ENCODE data around the gene ADAMTS18. TPM values are rescaled to one million over a fixed set of nuclear protein-coding genes. Genes with fewer than 3 reads are reported as not detected.

The ADAMTS18 gene
- total and polyA plus RNA-seq, 8 donors, result 0.18 to 4.6 (median 3.6) TPM; not detected in 1

GRCh38 chr16:77330332-77331042 is 104.3 kb downstream of the ADAMTS18 start:
- TF ChIP-seq CTCF (IDR thresholded peaks at IDR 0.05), result no peak
- Histone ChIP-seq H3K4me3 (no peak overlapping the region), H3K27me3 (no peaks in the 10 kb centered on the region), H3K36me3 (no peaks in the 10 kb centered on the region), H3K4me1 (no peaks in the 10 kb centered on the region), H3K27ac (no peak overlapping the region), H3K9me3 (no peaks in the 10 kb centered on the region)
- ATAC-seq, result no peak
- DNase-seq, result no peak
- intact Hi-C loops (cut with DNase I), result no loop called here

- DNase-seq, result no peak
These were observed 106.1 kb downstream of the ADAMTS18 start for GRCh38 chr16:77328768-77329167.

GRCh38 chr16:77328274-77328673 is 106.6 kb downstream of the ADAMTS18 start:
- H3K4me3 ChIP-seq, result no peak overlapping the region
- no peaks in the 10 kb centered on the region for H3K27me3 ChIP-seq
- no peaks in the 10 kb centered on the region for H3K36me3 ChIP-seq
- no peak for DNase-seq
- TF ChIP-seq CTCF (IDR thresholded peaks at IDR 0.05), result no peak
- intact Hi-C loops (cut with DNase I), result no loop called here
- H3K4me1 ChIP-seq, result no peaks in the 10 kb centered on the region
- ATAC-seq, result no peak
- H3K27ac ChIP-seq, result no peak overlapping the region
- H3K9me3 ChIP-seq, result no peaks in the 10 kb centered on the region

More at GRCh38 chr16:77328768-77329167, 106.1 kb downstream of the ADAMTS18 start:
- ATAC-seq, result no peak
- no peak overlapping the region for H3K27ac ChIP-seq
- H3K4me1 ChIP-seq, result no peaks in the 10 kb centered on the region
- no peaks in the 10 kb centered on the region for H3K9me3 ChIP-seq
- H3K4me3 ChIP-seq, result no peak overlapping the region
- intact Hi-C loops (cut with DNase I), result no loop called here
- H3K36me3 ChIP-seq, result no peaks in the 10 kb centered on the region
- H3K27me3 ChIP-seq, result no peaks in the 10 kb centered on the region
- no peak for TF ChIP-seq CTCF (IDR thresholded peaks at IDR 0.05)

GRCh38 chr16:77327717-77328116 is 107.1 kb downstream of the ADAMTS18 start:
- intact Hi-C loops (cut with DNase I), result no loop called here
- Histone ChIP-seq H3K27ac (no peak overlapping the region), H3K27me3 (no peaks in the 10 kb centered on the region), H3K4me3 (no peak overlapping the region), H3K9me3 (no peaks in the 10 kb centered on the region), H3K4me1 (no peaks in the 10 kb centered on the region), H3K36me3 (no peaks in the 10 kb centered on the region)
- TF ChIP-seq CTCF (IDR thresholded peaks at IDR 0.05), result no peak
- DNase-seq, result no peak
- no peak for ATAC-seq

GRCh38 chr16:77324729-77325128 is 110.1 kb downstream of the ADAMTS18 start:
- Histone ChIP-seq H3K36me3 (no peaks in the 10 kb centered on the region), H3K4me1 (no peaks in the 10 kb centered on the region), H3K27me3 (no peaks in the 10 kb centered on the region), H3K4me3 (no peak overlapping the region), H3K9me3 (no peaks in the 10 kb centered on the region), H3K27ac (no peak overlapping the region)
- DNase-seq (no peak), ATAC-seq (no peak)
- TF ChIP-seq CTCF (IDR thresholded peaks at IDR 0.05), result no peak
- intact Hi-C loops (cut with DNase I), result no loop called here

All from left lung (tissue), 10 donors.